ENCODE data around the gene EXOSC5. TPM values are rescaled to one million over a fixed set of nuclear protein-coding genes. Genes with fewer than 3 reads are reported as not detected.

The EXOSC5 gene
- total and polyA plus RNA-seq, 2 donors from 2014 or later, result 15.5 to 16.8 TPM

GRCh38 chr19:41395355-41395754 is 1.8 kb downstream of the EXOSC5 start:
- no peak for FAIRE-seq

GRCh38 chr19:41392775-41393174 is 4.4 kb downstream of the EXOSC5 start:
- no peak for TF ChIP-seq CTCF (IDR thresholded peaks at IDR 0.05; ENCODE audit: borderline replicate concordance, extremely low read depth, insufficient read depth)
- Histone ChIP-seq H3K4me1 (ENCODE audit: control insufficient read depth in 2 of 3, insufficient read depth in 2 of 3, low read depth in 1 of 3, low read length in 3 of 3) (peaks cover 0 to 7% (median 0%) of the 10 kb centered on the region in 3 donors), H3K9me3 (ENCODE audit: control insufficient read depth in 2 of 3, insufficient read depth in 1 of 3, low read length in 3 of 3) (no peaks in the 10 kb centered on the region), H3K36me3 (ENCODE audit: control insufficient read depth in 2 of 3, insufficient read depth in 3 of 3, low read length in 3 of 3) (peaks cover 2 to 14% (median 6%) of the 10 kb centered on the region in 3 donors), H3K9ac (ENCODE audit: low read length in 3 of 3) (no peak overlapping the region), H3K27ac (ENCODE audit: low read depth in 2 of 2, low read length in 2 of 2) (no peak overlapping the region), H3K27me3 (ENCODE audit: control insufficient read depth, insufficient read depth, low read length) (no peaks in the 10 kb centered on the region), H3K4me3 (ENCODE audit: low read length in 3 of 3) (no peak overlapping the region)
- intact Hi-C loops (cut with DNase I), result no loop called here
- DNase-seq (no peak), FAIRE-seq (no peak)

More at GRCh38 chr19:41395355-41395754, 1.8 kb downstream of the EXOSC5 start:
- intact Hi-C loops (cut with DNase I), result no loop called here
- peaks cover 2 to 11% (median 6%) of the 10 kb centered on the region in 3 donors for H3K36me3 ChIP-seq (ENCODE audit: control insufficient read depth in 2 of 3, insufficient read depth in 3 of 3, low read length in 3 of 3)
- H3K4me1 ChIP-seq (ENCODE audit: control insufficient read depth in 2 of 3, insufficient read depth in 2 of 3, low read depth in 1 of 3, low read length in 3 of 3), result peaks cover 0 to 16% (median 7%) of the 10 kb centered on the region in 3 donors
- no peak for TF ChIP-seq CTCF (IDR thresholded peaks at IDR 0.05; ENCODE audit: borderline replicate concordance, extremely low read depth, insufficient read depth)
- H3K27ac ChIP-seq (ENCODE audit: low read depth in 2 of 2, low read length in 2 of 2), result no peak overlapping the region
- no peaks in the 10 kb centered on the region for H3K27me3 ChIP-seq (ENCODE audit: control insufficient read depth, insufficient read depth, low read length)
- H3K9ac ChIP-seq (ENCODE audit: low read length in 3 of 3), result no peak overlapping the region
- H3K9me3 ChIP-seq (ENCODE audit: control insufficient read depth in 2 of 3, insufficient read depth in 1 of 3, low read length in 3 of 3), result no peaks in the 10 kb centered on the region
- no peak overlapping the region for H3K4me3 ChIP-seq (ENCODE audit: low read length in 3 of 3)
- DNase-seq, result no peak

GRCh38 chr19:41391618-41392017 is 5.5 kb downstream of the EXOSC5 start:
- H3K4me3 ChIP-seq (ENCODE audit: low read length in 3 of 3), result no peak overlapping the region
- no peaks in the 10 kb centered on the region for H3K27me3 ChIP-seq (ENCODE audit: control insufficient read depth, insufficient read depth, low read length)
- peaks cover 2 to 14% (median 8%) of the 10 kb centered on the region in 3 donors for H3K36me3 ChIP-seq (ENCODE audit: control insufficient read depth in 2 of 3, insufficient read depth in 3 of 3, low read length in 3 of 3)
- intact Hi-C loops (cut with DNase I), result no loop called here
- no peaks in the 10 kb centered on the region for H3K9me3 ChIP-seq (ENCODE audit: control insufficient read depth in 2 of 3, insufficient read depth in 1 of 3, low read length in 3 of 3)
- no peak overlapping the region for H3K27ac ChIP-seq (ENCODE audit: low read depth in 2 of 2, low read length in 2 of 2)
- FAIRE-seq, result no peak
- no peak overlapping the region for H3K9ac ChIP-seq (ENCODE audit: low read length in 3 of 3)
- no peak for DNase-seq
- peaks cover 0 to 3% (median 0%) of the 10 kb centered on the region in 3 donors for H3K4me1 ChIP-seq (ENCODE audit: control insufficient read depth in 2 of 3, insufficient read depth in 2 of 3, low read depth in 1 of 3, low read length in 3 of 3)
- no peak for TF ChIP-seq CTCF (IDR thresholded peaks at IDR 0.05; ENCODE audit: borderline replicate concordance, extremely low read depth, insufficient read depth)

- FAIRE-seq, result no peak
- no peaks in the 10 kb centered on the region for H3K4me1 ChIP-seq (ENCODE audit: control insufficient read depth in 2 of 3, insufficient read depth in 2 of 3, low read depth in 1 of 3, low read length in 3 of 3)
- DNase-seq, result no peak
- H3K27me3 ChIP-seq (ENCODE audit: control insufficient read depth, insufficient read depth, low read length), result no peaks in the 10 kb centered on the region
- H3K9me3 ChIP-seq (ENCODE audit: control insufficient read depth in 2 of 3, insufficient read depth in 1 of 3, low read length in 3 of 3), result no peaks in the 10 kb centered on the region
- no peak overlapping the region for H3K4me3 ChIP-seq (ENCODE audit: low read length in 3 of 3)
- TF ChIP-seq CTCF (IDR thresholded peaks at IDR 0.05; ENCODE audit: borderline replicate concordance, extremely low read depth, insufficient read depth), result no peak
- intact Hi-C loops (cut with DNase I), result no loop called here
- no peak overlapping the region for H3K27ac ChIP-seq (ENCODE audit: low read depth in 2 of 2, low read length in 2 of 2)
- peaks cover under 1 to 10% (median 5%) of the 10 kb centered on the region in 3 donors for H3K36me3 ChIP-seq (ENCODE audit: control insufficient read depth in 2 of 3, insufficient read depth in 3 of 3, low read length in 3 of 3)
- no peak overlapping the region for H3K9ac ChIP-seq (ENCODE audit: low read length in 3 of 3)
Observed at GRCh38 chr19:41386442-41386841, 10.7 kb downstream of the EXOSC5 start.

Measured in kidney (tissue), 14 donors.